NAMALWA (cell line): Measurements from ENCODE around the gene LRRC46.

ENCODE experiments used
- DNase-seq: peaks from one replicate; pipeline ENCODE4 v3.0.0-alpha.2; 2015; ENCODE audit warnings: low spot score

The LRRC46 gene

DNA sequence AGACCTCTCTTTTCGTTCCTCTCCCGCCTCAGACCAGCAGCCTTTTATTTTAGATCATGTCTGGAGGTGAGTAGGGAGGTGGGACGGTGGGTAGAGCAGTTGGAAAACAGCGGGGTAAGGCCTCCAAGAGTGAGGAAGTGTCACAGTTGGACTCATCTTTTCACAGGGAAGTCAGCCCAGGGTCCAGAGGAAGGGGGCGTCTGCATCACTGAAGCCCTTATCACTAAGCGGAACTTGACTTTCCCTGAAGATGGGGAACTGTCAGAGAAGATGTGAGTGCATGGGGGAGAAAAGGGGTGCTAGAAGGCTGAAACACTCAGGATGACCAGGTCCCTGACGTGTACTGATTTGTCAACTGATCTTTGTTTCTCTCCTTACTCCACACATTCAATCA, 461 bp downstream of the LRRC46 start:
- no peak for DNase-seq

- no peak for DNase-seq
Measured at GRCh38 chr17:47834756-47835155, 3.3 kb downstream of the LRRC46 start.

- no peak for DNase-seq
Measured at GRCh38 chr17:47836601-47837000, 5.1 kb downstream of the LRRC46 start.

GRCh38 chr17:47837401-47838039, 6.0 kb downstream of the LRRC46 start:
- no peak for DNase-seq

- DNase-seq, result no peak
Measured at GRCh38 chr17:47838636-47839035, 7.2 kb downstream of the LRRC46 start.

DNA sequence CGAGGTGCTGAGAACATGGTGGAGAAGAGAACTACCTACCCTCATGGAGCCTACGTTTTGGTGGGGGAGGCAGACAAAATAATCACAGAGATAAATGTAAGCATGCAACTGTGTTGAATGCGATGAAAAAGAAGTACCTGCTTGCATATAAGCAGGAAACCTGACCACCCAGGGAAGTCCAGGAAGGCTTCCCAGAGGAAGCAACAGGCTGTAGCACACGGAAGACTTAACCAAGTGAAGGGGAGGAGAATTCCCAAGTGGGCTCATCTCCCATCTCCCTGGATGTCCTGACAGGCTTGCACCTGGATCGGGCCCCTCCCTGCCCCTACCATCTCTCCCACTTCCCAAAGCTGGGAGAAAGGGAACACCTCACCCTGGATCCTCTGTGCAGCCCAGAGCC, 7.6 kb downstream of the LRRC46 start:
- no peak for DNase-seq

DNA sequence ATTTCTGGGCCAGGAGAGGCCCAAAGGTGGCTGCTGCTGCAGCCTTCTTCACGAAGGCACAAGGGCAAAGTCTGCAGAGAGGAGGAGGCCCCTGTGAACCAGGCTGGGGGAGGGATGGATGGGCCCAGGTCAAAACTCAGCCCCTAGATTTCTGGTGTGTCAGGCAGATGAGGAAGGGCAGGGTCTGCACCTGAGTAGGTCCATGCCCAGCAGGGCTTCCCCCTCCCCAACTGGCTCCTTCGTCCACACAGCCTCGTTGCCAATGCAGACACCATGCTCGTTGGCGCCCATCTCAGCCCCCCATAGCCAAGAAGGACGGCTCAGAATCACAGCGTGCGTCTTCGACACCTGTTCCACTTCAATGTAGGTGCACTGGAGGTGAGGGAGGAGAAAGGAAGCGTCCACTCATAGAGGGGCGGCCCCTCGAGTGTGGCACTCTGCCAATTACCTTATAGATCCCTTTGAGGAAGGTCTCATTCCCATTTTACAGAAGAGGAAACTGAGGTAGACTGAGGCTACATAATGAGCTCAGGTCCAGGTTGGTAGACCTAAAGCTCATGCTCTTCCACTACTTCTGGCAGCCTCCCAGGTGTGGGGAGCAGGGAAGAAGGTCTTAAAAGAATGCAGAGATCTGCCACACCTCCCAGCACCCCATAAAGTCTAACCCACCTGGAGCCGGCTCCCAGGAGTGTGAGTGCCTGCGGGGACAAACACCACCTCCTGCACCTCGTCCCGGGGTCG, 8.7 kb downstream of the LRRC46 start:
- no peak for DNase-seq

DNA sequence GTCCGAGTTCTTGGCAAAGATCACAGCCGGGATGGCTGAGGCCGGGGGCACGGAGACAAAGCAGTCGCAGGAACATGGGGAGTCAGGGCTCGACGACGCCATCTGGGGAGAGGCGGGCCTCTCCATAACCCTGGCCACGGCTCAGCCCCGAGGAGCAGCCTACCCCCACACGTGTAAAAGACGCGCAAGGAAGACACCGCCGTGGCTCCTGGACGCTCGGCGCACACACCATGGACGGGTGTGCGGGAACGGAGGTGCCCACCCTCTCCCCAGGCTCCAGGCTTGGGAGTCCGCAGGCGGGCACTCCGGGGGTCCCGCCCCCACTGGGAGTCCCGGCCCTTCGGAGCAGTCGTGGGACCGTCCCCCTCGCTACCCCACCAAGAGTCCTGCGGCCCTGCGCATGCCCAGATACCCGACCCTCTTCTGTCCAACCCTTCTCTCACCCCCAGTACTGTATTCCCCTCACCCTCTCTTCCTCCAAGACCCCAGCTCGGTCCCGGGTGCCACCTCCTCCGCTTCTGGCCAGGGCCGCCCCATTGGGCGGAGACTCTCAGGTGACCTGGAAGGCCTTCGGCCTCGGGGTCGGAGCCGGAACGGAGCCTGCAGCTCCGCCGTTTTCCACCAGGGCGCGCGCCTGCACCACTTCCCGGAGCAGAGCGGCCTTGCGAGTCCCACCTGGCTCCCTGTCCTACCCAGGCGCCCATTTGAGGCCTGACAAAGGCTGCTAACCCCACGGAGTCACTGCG, 9.4 kb downstream of the LRRC46 start, which contains the start of gene SCRN2:
SCRN2 (minus strand) TSS at position 532 of the 746 bp plus-strand sequence; CDS start at position 102, 430 bp downstream.
- DNase-seq, result peak; percentile 87

- DNase-seq, result no peak
Measured at GRCh38 chr17:47841488-47842291, 10.2 kb downstream of the LRRC46 start.

- DNase-seq, result no peak
Measured at GRCh38 chr17:47843391-47843730, 11.9 kb downstream of the LRRC46 start.

- DNase-seq, result no peak
Measured at GRCh38 chr17:47844227-47844626, 12.8 kb downstream of the LRRC46 start.

DNA sequence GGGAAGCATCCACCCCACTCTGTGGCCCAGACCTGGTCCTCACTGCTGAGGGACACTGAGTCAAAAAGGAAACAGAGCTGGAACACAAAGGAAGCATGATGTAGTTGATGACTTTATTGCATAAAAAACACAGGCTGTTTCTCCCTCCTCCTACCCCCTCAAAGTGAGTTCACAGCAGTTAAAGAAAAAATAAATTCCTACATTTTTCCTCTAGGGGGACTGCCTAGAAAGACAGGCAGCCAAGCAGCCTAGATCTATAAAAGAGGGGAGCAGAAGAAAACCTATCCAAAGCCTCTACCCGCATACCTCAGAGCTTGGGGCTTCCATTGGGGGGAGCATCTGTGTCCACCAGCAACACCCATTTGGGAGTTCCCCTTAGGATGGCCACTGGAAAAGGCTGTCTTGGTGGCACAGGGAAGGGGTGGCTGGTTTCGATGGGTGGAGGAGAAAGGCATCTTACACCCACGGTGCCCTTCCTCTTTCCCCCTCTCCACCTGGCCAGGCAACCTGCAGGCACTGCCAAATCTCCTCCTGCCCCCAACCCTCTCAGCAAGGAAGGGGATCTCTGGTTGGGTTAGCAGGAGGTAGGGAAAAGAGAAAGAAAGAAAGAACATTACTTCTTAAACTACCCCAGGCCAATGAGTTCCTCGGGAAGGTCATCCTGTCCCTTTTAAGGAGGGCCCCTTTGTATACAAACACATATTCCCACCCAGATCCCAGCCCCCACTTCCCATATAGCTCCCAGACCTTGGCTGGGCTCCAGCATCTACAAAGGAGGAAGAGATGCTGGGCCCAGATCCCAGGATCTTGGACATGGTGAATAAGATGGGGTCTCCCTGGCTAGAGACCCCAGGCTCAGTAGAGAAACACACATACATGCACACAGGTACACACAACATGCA, 13.6 kb downstream of the LRRC46 start:
- peak; percentile 59 for DNase-seq

DNA sequence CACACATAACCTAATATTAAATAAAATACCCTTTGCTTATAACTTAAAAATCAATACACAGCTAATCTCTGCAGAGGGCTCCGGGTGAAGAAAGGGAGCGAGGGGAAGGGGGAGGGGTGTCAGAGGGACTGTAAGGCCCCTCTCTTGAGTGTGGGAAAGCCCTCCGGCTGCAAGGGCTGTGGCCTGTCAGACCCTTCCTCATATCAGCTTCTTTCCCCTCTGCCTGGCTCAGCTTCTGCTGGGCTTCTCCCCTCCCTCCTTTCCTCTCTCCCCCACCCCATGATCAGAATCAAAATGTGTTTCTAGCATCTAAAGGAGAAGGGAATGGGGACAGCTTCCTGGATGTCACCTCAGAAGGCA, 14.2 kb downstream of the LRRC46 start:
- DNase-seq, result no peak

GRCh38 chr17:47846716-47847340, 15.4 kb downstream of the LRRC46 start:
- DNase-seq, result no peak

- peak; percentile 34 for DNase-seq
Measured at GRCh38 chr17:47847341-47848197, 16.1 kb downstream of the LRRC46 start.

DNA sequence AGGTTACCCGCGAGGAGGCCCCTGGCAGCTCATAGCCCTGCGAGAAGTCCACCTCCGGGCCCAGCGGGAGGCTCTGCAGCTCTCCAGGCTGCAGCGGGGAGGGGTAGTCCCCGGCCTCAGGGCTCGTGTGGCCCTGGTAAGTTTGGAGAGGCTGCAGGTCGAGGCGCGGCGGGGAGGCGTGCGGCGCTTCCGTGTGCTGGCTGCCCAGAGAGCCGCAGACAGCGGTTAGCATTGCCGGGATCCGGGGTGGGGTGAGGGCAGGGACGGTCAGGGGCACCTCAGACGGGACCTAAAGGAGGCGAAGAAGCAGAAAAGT, 16.7 kb downstream of the LRRC46 start:
- DNase-seq, result no peak

GRCh38 chr17:47850373-47850691, 18.9 kb downstream of the LRRC46 start:
- DNase-seq, result no peak

- no peak for DNase-seq
Measured at GRCh38 chr17:47850692-47851573, 19.5 kb downstream of the LRRC46 start, which contains the start of gene SP6. SP6 (minus strand) TSS chr17:47851163; CDS start chr17:47848429, 2,734 bp downstream.

GRCh38 chr17:47851764-47852112, 20.3 kb downstream of the LRRC46 start:
- no peak for DNase-seq
